MM.1S (cell line): ENCODE data around the gene EWSR1.

Experiments
- DNase-seq: peaks from one replicate; pipeline ENCODE4 v3.0.0-alpha.2; 2015
- H2AFZ ChIP-seq: fragments of 300-600 bp; sonication (generic); 2 replicates; pipeline ENCODE4 v1.6.0; 2016; ENCODE audit warnings: antibody characterized with exemption, low read length
- H3F3A ChIP-seq: fragments of 300-600 bp; sonication (generic); 2 replicates; pipeline ENCODE4 v1.6.1; 2016; ENCODE audit warnings: mild to moderate bottlenecking, antibody characterized with exemption, low read length, moderate library complexity, mixed read lengths; ENCODE audit not compliant: insufficient read depth
- H3K27ac ChIP-seq: fragments of 300-600 bp; sonication (generic); 2 replicates; pipeline ENCODE4 v1.5.1; 2016; ENCODE audit warnings: mild to moderate bottlenecking, low read length
- H3K27me3 ChIP-seq: fragments of 300-600 bp; sonication (generic); replicated peaks from 2 replicates; pipeline ENCODE4 v1.6.0; 2016; ENCODE audit warnings: low read length; ENCODE audit not compliant: insufficient read depth
- H3K36me3 ChIP-seq: fragments of 300-600 bp; sonication (generic); replicated peaks from 2 replicates; pipeline ENCODE4 v1.6.1; 2016; ENCODE audit warnings: mild to moderate bottlenecking, low read length, mixed read lengths; ENCODE audit not compliant: insufficient read depth
- H3K4me1 ChIP-seq: fragments of 300-600 bp; sonication (generic); 2 replicates; pipeline ENCODE4 v1.6.1; 2016; ENCODE audit warnings: low read length, mixed read lengths
- H3K4me2 ChIP-seq: fragments of 300-600 bp; sonication (generic); 2 replicates; pipeline ENCODE4 v1.6.0; 2016; ENCODE audit warnings: low read depth, low read length
- H3K4me3 ChIP-seq: fragments of 300-600 bp; sonication (generic); 2 replicates; pipeline ENCODE4 v1.5.1; 2016; ENCODE audit warnings: low read length, mixed read lengths
- H3K79me2 ChIP-seq: fragments of 300-600 bp; sonication (generic); 2 replicates; pipeline ENCODE4 v1.6.1; 2016; ENCODE audit warnings: mixed run types, low read length, mixed read lengths
- H3K9ac ChIP-seq: fragments of 300-600 bp; sonication (generic); 2 replicates; pipeline ENCODE4 v1.6.1; 2016; ENCODE audit warnings: low read length, mixed read lengths
- H3K9me2 ChIP-seq: fragments of 300-600 bp; sonication (generic); replicated peaks from 2 replicates; pipeline ENCODE4 v1.6.1; 2016; ENCODE audit warnings: mild to moderate bottlenecking, low read length, mixed read lengths; ENCODE audit not compliant: insufficient read depth
- H3K9me3 ChIP-seq: fragments of 300-600 bp; sonication (generic); replicated peaks from 2 replicates; pipeline ENCODE4 v1.6.1; 2016; ENCODE audit warnings: mild to moderate bottlenecking, low read length, mixed read lengths; ENCODE audit not compliant: insufficient read depth
- H4K20me1 ChIP-seq: fragments of 300-600 bp; sonication (generic); 2 replicates; pipeline ENCODE4 v1.6.1; 2016; ENCODE audit warnings: mild to moderate bottlenecking, low read length, moderate library complexity, mixed read lengths; ENCODE audit not compliant: insufficient read depth
- EZH2 ChIP-seq: fragments of 300-600 bp; sonication (generic); optimal IDR thresholded peaks from 2 replicates; pipeline ENCODE3; 2017; ENCODE audit warnings: low read depth, mild to moderate bottlenecking, antibody characterized with exemption, low read length, mixed read lengths
- EZH2phosphoT487 ChIP-seq: fragments of 300-600 bp; sonication (generic); IDR thresholded peaks from 2 replicates; pipeline ENCODE4 v1.6.1; 2018; ENCODE audit warnings: antibody characterized with exemption, low read length
- TF ChIP-seq, protein P1 (sequence below): fragments of 300-600 bp; sonication (generic); IDR thresholded peaks from 2 replicates; pipeline ENCODE4 v1.5.1; 2016; ENCODE audit warnings: antibody characterized with exemption, low read length, mixed read lengths

Gene EWSR1

DNA sequence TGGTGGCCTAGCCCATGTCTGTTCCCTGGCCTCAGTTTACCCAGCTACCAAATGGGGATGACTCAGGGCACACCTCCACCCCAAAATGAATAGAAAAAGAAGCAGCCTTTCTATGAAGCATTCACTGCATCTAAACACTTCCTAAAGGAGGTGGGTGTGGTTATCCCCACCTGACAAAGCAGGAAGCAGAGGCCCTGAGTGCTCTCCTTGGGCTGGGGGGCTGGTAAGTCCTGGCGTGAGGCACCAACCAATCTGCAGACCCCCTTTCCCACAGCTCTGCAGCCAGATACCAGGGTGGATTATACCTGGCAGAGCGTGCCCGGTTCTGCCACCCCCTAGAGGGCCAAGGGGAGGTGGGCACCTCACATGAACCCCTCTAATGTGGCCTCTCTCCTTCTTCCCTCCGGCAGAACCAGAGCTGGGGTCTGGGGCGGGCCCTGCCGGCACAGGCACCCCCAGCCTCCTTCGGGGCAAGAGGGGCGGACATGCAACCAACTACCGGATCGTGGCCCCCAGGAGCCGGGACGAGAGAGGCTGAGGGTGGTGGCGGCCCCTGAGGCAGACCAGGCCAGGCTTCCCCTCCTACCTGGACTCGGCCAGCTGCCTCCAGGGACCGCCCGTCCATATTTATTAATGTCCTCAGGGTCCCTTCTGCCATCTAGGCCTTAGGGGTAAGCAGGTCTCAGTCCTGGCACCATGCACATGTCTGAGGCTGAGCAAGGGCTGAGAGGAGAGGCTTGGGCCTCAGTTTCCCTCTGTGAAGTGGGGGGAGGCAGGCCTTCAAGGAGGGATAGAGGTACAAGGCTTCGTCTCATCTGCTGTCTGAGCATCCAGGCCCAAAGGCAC, 9.4 kb upstream of the EWSR1 start:
- no peak for TF ChIP-seq EZH2phosphoT487
- TF ChIP-seq, protein P1, sequence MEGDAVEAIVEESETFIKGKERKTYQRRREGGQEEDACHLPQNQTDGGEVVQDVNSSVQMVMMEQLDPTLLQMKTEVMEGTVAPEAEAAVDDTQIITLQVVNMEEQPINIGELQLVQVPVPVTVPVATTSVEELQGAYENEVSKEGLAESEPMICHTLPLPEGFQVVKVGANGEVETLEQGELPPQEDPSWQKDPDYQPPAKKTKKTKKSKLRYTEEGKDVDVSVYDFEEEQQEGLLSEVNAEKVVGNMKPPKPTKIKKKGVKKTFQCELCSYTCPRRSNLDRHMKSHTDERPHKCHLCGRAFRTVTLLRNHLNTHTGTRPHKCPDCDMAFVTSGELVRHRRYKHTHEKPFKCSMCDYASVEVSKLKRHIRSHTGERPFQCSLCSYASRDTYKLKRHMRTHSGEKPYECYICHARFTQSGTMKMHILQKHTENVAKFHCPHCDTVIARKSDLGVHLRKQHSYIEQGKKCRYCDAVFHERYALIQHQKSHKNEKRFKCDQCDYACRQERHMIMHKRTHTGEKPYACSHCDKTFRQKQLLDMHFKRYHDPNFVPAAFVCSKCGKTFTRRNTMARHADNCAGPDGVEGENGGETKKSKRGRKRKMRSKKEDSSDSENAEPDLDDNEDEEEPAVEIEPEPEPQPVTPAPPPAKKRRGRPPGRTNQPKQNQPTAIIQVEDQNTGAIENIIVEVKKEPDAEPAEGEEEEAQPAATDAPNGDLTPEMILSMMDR: no peak
- no peak for TF ChIP-seq EZH2

DNA sequence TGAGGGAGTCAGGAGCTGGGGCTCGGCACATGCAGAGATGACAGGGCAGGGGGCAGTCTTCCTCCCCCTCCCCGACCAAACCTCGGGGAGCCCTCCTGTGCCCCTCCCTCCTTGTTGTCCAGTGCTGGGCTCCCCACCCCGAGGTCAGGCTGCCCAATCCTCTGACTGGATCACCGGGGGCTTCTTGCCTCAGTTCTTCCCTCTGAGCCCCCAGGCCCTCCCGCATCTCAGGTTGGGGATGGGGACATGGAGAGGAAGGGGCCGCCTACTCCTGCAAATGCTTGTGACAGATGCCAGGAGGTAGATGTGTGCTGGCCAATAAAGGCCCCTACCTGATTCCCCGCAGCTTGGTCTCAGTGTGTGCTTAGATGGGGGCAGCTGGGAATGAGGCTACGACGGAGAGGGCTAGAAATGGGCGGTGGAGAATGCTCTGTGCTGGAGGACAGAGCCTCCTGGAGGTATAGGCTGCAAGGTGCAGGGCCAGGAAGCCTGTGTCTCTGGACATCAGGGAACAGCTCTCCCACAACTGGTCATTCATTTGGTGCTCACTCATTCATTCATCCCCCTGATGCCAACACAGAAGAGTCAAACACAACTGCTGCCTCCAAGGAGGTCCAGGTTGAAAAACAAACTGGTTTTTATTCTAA, 8.7 kb upstream of the EWSR1 start:
- TF ChIP-seq EZH2phosphoT487: no peak
- TF ChIP-seq EZH2: no peak
- TF ChIP-seq, protein P1: no peak

More for the DNA sequence above, 9.4 kb upstream of the EWSR1 start:
- H3K4me1 ChIP-seq: no peaks in the 10 kb centered on the region
- no peaks in the 10 kb centered on the region for H3K27me3 ChIP-seq
- H4K20me1 ChIP-seq: no peaks in the 10 kb centered on the region
- no peaks in the 10 kb centered on the region for H3K9me3 ChIP-seq
- H3K4me3 ChIP-seq: no peak overlapping the region
- H2AFZ ChIP-seq: no peak overlapping the region
- no peak overlapping the region for H3K27ac ChIP-seq
- H3K9ac ChIP-seq: no peak overlapping the region
- no peaks in the 10 kb centered on the region for H3K9me2 ChIP-seq
- H3K36me3 ChIP-seq: no peaks in the 10 kb centered on the region
- no peaks in the 10 kb centered on the region for H3F3A ChIP-seq
- H3K79me2 ChIP-seq: no peaks in the 10 kb centered on the region
- no peak overlapping the region for H3K4me2 ChIP-seq
- DNase-seq: no peak

DNA sequence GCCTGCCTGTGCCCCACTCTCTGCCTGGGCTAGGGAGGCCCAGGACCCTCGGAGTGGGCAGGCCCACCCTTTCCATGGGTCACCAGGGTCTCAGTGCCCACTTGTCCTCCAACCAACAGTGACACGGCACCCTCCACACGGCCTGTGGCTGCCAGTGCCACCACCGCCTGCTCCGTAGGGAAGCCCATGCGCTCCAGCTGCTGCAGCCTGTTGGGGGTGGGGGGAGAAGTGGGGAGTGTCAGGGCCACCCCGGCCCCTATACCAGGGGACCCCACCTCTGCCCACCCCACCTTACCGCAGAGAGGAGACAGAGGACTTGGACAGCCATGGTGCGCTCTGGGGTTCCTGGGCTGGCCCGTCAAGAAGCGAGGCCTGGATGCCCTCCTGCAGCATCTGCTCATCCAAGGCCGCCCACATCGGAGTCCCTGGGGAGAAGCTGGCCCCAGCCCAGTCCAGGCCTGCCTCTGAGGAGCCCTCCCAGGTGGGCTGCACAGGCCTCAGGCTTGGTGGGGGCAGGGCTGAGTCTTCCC, 8.0 kb upstream of the EWSR1 start:
- Histone ChIP-seq H2AFZ (no peak overlapping the region), H3K27ac (no peak overlapping the region), H3F3A (no peaks in the 10 kb centered on the region), H3K4me1 (no peaks in the 10 kb centered on the region), H3K79me2 (peaks cover 4% of the 10 kb centered on the region; the same call in 1 of the 2 replicates), H3K9me2 (no peaks in the 10 kb centered on the region), H3K9ac (no peak overlapping the region), H3K4me2 (no peak overlapping the region), H3K27me3 (no peaks in the 10 kb centered on the region), H3K36me3 (no peaks in the 10 kb centered on the region; the same call in 1 of the 2 replicates), H3K4me3 (no peak overlapping the region), H4K20me1 (no peaks in the 10 kb centered on the region), H3K9me3 (no peaks in the 10 kb centered on the region)
- no peak for DNase-seq
- TF ChIP-seq EZH2 (no peak), EZH2phosphoT487 (no peak)
- TF ChIP-seq, protein P1: no peak

More for the DNA sequence above, 8.7 kb upstream of the EWSR1 start:
- H4K20me1 ChIP-seq: no peaks in the 10 kb centered on the region
- peaks cover 3% of the 10 kb centered on the region; the same call in 1 of the 2 replicates for H3K79me2 ChIP-seq
- no peaks in the 10 kb centered on the region for H3K4me1 ChIP-seq
- H3K27me3 ChIP-seq: no peaks in the 10 kb centered on the region
- H3K27ac ChIP-seq: no peak overlapping the region
- H3K9ac ChIP-seq: no peak overlapping the region
- H2AFZ ChIP-seq: no peak overlapping the region
- DNase-seq: no peak
- H3K4me3 ChIP-seq: no peak overlapping the region
- no peaks in the 10 kb centered on the region for H3K36me3 ChIP-seq
- no peaks in the 10 kb centered on the region for H3K9me3 ChIP-seq
- no peaks in the 10 kb centered on the region for H3K9me2 ChIP-seq
- no peaks in the 10 kb centered on the region for H3F3A ChIP-seq
- H3K4me2 ChIP-seq: no peak overlapping the region
